NT2/D1 (cell line): ENCODE measurements around the gene SARM1.
"Not testable (repeated sequence)": the region's sequence is repeated elsewhere in the genome, so short reads cannot be mapped to it uniquely, and the experiment has no call there.

Experiments
- DNase-seq: peaks from one replicate; pipeline ENCODE4 v3.0.0-alpha.2; 2011; ENCODE audit warnings: low read depth, low spot score
- H3K27me3 ChIP-seq: 2 replicates; pipeline ENCODE4 v1.6.0; 2011; ENCODE audit warnings: mild to moderate bottlenecking; ENCODE audit not compliant: insufficient read length, insufficient read depth
- H3K36me3 ChIP-seq: 2 replicates; pipeline ENCODE4 v1.6.1; 2011; ENCODE audit warnings: mild to moderate bottlenecking, low read length, mixed read lengths; ENCODE audit not compliant: insufficient read depth, insufficient read length
- H3K4me1 ChIP-seq: 2 replicates; pipeline ENCODE4 v1.5.1; 2011; ENCODE audit not compliant: insufficient read depth, insufficient read length
- H3K4me3 ChIP-seq: 2 replicates; pipeline ENCODE4 v1.5.1; 2011; ENCODE audit warnings: low read depth; ENCODE audit not compliant: insufficient read length
- H3K9ac ChIP-seq: 2 replicates; pipeline ENCODE4 v1.6.0; 2011; ENCODE audit warnings: low read depth; ENCODE audit not compliant: insufficient read length
- H3K9me3 ChIP-seq: 2 replicates; pipeline ENCODE4 v1.5.1; 2011; ENCODE audit warnings: mild to moderate bottlenecking, low read length; ENCODE audit not compliant: insufficient read depth
- SUZ12 ChIP-seq: IDR thresholded peaks from 2 replicates; pipeline ENCODE4 v1.6.1; 2011; ENCODE audit not compliant: insufficient read length, insufficient read depth; ENCODE audit errors: extremely low read depth
- YY1 ChIP-seq: IDR thresholded peaks from 2 replicates; pipeline ENCODE4 v1.6.1; 2011; ENCODE audit not compliant: insufficient read length, insufficient read depth
- ZNF274 ChIP-seq: IDR thresholded peaks from 2 replicates; pipeline ENCODE4 v1.6.1; 2011; ENCODE audit warnings: mild to moderate bottlenecking, low read depth, low read length

The SARM1 gene

DNA sequence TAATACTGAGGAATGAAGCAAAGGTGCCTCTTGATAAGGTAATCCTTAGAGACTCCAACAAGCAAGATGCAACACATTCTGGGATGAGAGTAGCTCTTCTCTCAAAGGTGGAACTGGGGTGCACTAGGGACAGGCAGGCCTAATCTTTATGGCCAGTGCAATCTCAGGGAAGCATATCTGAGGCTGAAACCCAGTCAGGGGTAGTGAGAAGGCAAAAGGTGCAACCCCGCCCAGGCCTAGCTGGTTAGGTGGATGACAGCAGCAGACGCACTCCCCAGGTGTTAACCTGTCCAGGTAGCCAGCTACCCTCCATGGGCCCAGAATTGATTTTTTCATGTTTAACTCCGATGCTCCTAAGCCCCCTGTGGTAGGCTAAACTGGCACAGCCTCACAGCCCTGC lies 44.4 kb downstream of the SARM1 start:
- Histone ChIP-seq H3K36me3 (no peaks in the 10 kb centered on the region), H3K4me1 (no peaks in the 10 kb centered on the region)
- DNase-seq: no peak

DNA sequence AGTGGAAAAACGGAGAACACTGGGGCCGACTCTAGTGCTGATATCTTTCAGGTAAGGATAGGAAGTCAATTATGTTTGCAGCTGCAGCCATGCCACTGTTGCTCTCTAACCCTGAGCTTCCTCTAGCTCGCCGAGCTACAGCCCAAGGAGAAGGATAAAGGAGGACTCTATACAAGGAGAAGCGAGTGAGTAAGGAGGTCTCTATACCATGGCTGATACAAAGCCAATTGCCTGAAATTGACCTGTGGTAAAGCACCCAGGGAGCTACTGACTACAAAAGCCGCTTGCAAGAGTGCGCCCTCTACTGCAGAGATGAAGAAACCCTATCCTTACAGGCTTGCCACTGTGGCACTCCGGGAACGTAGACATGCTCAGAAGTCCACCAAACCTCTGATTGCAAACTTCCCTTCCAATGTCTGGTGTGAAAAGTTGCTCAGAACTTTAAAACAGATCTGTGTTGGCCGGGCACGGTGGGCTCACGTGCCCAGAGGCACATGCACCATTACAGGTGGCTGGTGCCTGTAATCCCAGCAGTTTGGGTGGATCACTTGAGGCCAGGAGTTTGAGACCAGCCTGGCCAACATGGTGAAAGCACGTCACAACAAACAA lies 45.3 kb downstream of the SARM1 start:
- H3K4me3 ChIP-seq: no peak overlapping the region
- no peak for TF ChIP-seq YY1
- TF ChIP-seq ZNF274: no peak
- H3K9me3 ChIP-seq: no peaks in the 10 kb centered on the region
- H3K9ac ChIP-seq: no peak overlapping the region
- no peaks in the 10 kb centered on the region for H3K27me3 ChIP-seq
- H3K4me1 ChIP-seq: no peaks in the 10 kb centered on the region
- no peaks in the 10 kb centered on the region for H3K36me3 ChIP-seq
- no peak for DNase-seq

More for the DNA sequence above, 44.4 kb downstream of the SARM1 start:
- Histone ChIP-seq H3K27me3 (no peaks in the 10 kb centered on the region), H3K4me3 (no peak overlapping the region), H3K9ac (no peak overlapping the region), H3K9me3 (no peaks in the 10 kb centered on the region)
- no peak for TF ChIP-seq SUZ12
- TF ChIP-seq YY1: no peak

DNA sequence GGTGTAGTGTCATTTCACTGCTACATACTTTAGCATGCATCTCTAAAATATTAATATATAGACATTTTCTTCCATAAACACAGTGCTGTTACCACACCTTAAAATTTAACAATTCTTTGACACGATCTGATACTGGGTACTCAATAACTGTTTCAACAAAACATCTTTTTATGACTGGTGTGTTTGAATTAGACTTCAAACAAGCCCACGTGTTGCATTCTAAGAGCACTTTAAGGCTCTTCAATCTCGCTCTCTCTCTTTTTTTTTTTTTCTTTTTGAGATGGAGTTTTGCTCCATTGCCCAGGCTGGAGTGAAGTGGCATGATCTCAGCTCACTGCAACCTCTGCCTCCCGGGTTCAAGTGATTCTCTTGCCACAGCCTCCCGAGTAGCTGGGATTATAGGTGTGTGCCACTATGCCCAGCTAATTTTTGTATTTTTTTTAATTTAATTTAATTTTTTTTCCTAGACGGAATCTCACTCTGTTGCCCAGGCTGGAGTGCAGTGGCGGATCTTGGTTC lies 50.4 kb downstream of the SARM1 start:
- no peak for TF ChIP-seq YY1
- TF ChIP-seq ZNF274: no peak
- no peak for TF ChIP-seq SUZ12
- Histone ChIP-seq H3K4me1 (no peaks in the 10 kb centered on the region), H3K9me3 (no peaks in the 10 kb centered on the region), H3K4me3 (no peak overlapping the region), H3K36me3 (no peaks in the 10 kb centered on the region), H3K9ac (no peak overlapping the region), H3K27me3 (no peaks in the 10 kb centered on the region)
- no peak for DNase-seq

DNA sequence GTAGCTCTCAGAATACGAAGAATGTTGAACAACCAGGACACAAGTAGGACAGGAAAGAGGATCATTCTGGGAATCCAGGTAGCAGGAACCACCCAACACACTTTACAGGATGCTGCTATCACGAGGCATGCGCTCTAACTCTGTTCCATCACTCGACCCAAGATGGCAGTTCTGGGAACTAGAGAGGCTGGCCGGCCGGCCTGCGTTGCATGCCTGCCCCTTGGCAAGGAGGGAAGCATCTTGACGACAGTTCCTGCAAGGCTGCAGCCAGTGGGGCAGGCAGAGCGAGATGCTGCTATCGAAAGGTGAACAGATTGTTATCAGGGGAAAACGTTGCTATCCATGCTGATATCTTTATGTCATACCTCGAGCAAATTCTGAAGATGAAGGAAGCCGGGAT lies 53.7 kb downstream of the SARM1 start:
- TF ChIP-seq SUZ12 (no peak), ZNF274 (no peak), YY1 (no peak)
- Histone ChIP-seq H3K9me3 (no peaks in the 10 kb centered on the region), H3K4me1 (no peaks in the 10 kb centered on the region), H3K9ac (no peak overlapping the region), H3K36me3 (no peaks in the 10 kb centered on the region), H3K4me3 (no peak overlapping the region), H3K27me3 (no peaks in the 10 kb centered on the region)
- no peak for DNase-seq

DNA sequence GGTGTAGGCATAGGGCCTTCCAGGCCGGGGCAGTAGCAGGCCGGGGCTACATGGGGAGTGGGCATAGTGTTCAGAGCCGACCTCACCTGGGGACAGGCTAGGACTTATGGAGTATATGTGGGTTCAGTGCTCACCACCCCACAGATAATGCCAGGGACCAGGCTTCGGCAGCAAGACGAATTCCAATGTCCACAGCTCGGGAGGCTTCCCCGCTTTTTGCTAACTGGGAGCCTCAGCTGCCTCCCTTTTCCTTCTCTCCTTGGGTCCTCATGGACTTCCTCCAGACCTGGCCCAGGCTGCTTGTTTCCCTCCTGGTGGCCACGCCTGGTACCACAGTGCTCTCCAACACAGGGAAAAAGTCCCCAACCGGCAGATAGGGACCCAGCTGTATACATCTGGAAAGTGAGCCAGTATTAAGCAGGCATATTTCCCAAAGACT lies 54.6 kb downstream of the SARM1 start:
- DNase-seq: no peak
- Histone ChIP-seq H3K27me3 (no peaks in the 10 kb centered on the region), H3K4me1 (no peaks in the 10 kb centered on the region), H3K4me3 (no peak overlapping the region), H3K9me3 (no peaks in the 10 kb centered on the region), H3K9ac (no peak overlapping the region), H3K36me3 (no peaks in the 10 kb centered on the region)
- no peak for TF ChIP-seq ZNF274
- TF ChIP-seq SUZ12: no peak
- TF ChIP-seq YY1: no peak

DNA sequence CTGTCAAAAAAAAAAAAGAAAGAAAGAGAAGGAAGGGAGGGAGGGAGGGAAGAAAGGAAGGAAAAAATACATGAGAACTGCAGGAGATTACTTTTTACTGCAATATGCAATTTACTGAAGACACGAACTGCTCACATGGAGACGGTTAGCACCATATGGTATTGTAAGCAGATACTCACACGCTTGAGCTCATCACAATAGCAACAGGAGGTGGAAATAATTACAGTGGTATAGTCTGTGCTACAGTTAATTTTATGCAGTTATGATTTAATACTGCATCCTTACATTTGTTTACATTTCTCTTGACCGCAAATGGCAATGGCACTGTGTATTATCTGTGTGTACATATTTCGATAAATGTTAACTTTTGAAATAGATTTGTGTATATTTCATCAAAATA lies 55.9 kb downstream of the SARM1 start:
- Histone ChIP-seq H3K27me3 (no peaks in the 10 kb centered on the region), H3K4me3 (no peak overlapping the region), H3K4me1 (no peaks in the 10 kb centered on the region), H3K9me3 (no peaks in the 10 kb centered on the region), H3K9ac (no peak overlapping the region), H3K36me3 (no peaks in the 10 kb centered on the region)
- DNase-seq: no peak
- no peak for TF ChIP-seq SUZ12
- no peak for TF ChIP-seq ZNF274
- no peak for TF ChIP-seq YY1

DNA sequence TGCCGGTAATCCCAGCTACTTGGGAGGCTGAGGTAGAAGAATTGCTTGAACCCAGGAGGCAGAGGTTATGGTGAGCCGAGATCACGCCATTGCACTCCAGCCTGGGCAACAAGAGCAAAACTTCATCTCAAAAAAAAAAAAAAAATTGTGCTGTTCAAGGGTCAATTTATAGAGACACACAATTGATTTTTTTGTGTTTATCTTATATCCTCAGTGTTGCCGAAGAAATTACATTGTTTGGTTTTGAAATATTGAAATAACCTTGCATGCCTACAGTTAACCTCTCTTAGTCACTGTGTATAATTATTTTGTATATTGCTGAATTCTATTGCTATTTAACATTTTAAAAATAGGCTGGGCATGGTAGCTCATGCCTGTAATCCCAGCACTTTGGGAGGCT lies 56.5 kb downstream of the SARM1 start:
- not testable (repeated sequence) for H3K4me3 ChIP-seq, H3K9ac ChIP-seq, H3K4me1 ChIP-seq, DNase-seq, H3K9me3 ChIP-seq, H3K27me3 ChIP-seq, H3K36me3 ChIP-seq

DNA sequence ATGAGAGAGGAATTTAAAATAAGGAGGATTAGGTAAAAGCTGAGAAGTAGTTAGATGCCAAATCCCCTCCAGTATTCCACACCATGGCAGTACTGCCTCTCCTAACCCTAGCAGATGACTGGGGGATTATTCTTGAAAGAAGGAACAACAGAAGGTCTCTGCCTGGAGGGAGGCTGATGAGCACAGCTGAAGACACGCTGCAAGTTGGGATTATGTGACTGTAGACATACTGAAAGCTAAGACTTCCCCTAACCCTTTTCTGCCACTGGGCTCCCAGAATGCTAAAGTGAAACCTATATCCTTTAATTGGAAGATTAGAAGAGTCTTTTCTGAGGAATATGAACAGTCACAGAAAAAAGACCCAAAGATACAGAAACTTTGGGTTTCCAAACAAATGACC lies 62.2 kb downstream of the SARM1 start:
- Histone ChIP-seq H3K36me3 (no peaks in the 10 kb centered on the region), H3K9ac (no peak overlapping the region), H3K4me3 (no peak overlapping the region), H3K27me3 (no peaks in the 10 kb centered on the region), H3K9me3 (no peaks in the 10 kb centered on the region), H3K4me1 (no peaks in the 10 kb centered on the region)
- no peak for TF ChIP-seq SUZ12
- no peak for TF ChIP-seq ZNF274
- no peak for TF ChIP-seq YY1
- DNase-seq: no peak

DNA sequence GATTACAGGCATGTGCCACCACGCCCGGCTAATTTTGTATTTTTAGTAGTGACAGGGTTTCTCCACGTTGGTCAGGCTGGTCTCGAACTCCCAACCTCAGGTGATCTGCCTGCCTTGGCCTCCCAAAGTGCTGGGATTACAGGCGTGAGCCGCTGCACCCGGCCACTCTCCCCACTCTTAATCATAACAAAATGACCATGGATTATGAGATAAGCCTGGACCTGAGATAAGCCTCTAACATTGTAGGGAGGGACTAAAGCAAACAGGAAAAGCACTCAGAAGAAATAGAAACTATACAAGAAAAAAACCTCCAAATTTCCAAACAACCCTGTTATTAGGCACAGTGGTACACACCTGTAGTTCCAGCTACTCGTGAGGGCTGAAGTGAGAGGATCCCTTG lies 62.8 kb downstream of the SARM1 start:
- not testable (repeated sequence) for DNase-seq, H3K36me3 ChIP-seq, H3K27me3 ChIP-seq

More for the DNA sequence above, 62.8 kb downstream of the SARM1 start:
- H3K4me3 ChIP-seq, H3K9me3 ChIP-seq, H3K4me1 ChIP-seq, H3K9ac ChIP-seq: not testable (repeated sequence)
